Measurements from ENCODE around the gene WDR49. TPM values are rescaled to one million over a fixed set of nuclear protein-coding genes. Genes with fewer than 3 reads are reported as not detected.

WDR49 gene
- total and polyA plus RNA-seq, 11 donors = 0.03 to 8.7 (median 1.7) TPM

GRCh38 chr3:167673221-167673620, 19.5 kb upstream of the WDR49 start:
- DNase-seq = no peak
- no peak for ATAC-seq
- intact Hi-C loops (cut with DNase I) = loop anchor here in 1 of 10 donors (5.0 kb wide), 1 partner anchor 281 kb away; no protein-coding TSS in a partner anchor
- H3K27me3 ChIP-seq = no peaks in the 10 kb centered on the region
- H3K9me3 ChIP-seq = peaks cover 0 to 42% (median 17%) of the 10 kb centered on the region in 12 donors
- H3K4me1 ChIP-seq = no peaks in the 10 kb centered on the region
- TF ChIP-seq POLR2A (IDR thresholded peaks at IDR 0.05) = no peak
- TF ChIP-seq CTCF (IDR thresholded peaks at IDR 0.05) = no peak
- WGBS, 4 donors = 85 to 97% (median 89%) methylated on average over 1 of the region's 1 CpG
- no peak overlapping the region for H3K27ac ChIP-seq
- peaks cover 0 to 38% (median 20%) of the 10 kb centered on the region in 9 donors for H3K36me3 ChIP-seq
- no peak overlapping the region for H3K4me3 ChIP-seq

- TF ChIP-seq POLR2A (IDR thresholded peaks at IDR 0.05) (no peak), CTCF (IDR thresholded peaks at IDR 0.05) (no peak)
- H3K4me1 ChIP-seq = no peaks in the 10 kb centered on the region
- peaks cover 0 to 38% (median 20%) of the 10 kb centered on the region in 9 donors for H3K36me3 ChIP-seq
- H3K27me3 ChIP-seq = no peaks in the 10 kb centered on the region
- peak overlapping the region in 1 of 12 donors; percentile 55 for H3K27ac ChIP-seq
- H3K9me3 ChIP-seq = peaks cover 0 to 42% (median 17%) of the 10 kb centered on the region in 12 donors
- WGBS, 4 donors = 65 to 76% (median 72%) methylated on average over 4 of the region's 4 CpGs
- ATAC-seq (peak in 3 of 4 donors; percentile 33 to 39 (median 34)), DNase-seq (no peak)
- H3K4me3 ChIP-seq = no peak overlapping the region
- intact Hi-C loops (cut with DNase I) = loop anchor here in 1 of 10 donors (5.0 kb wide), 1 partner anchor 280 kb away; no protein-coding TSS in a partner anchor
These were observed 18.2 kb upstream of the WDR49 start for GRCh38 chr3:167671878-167672427.

GRCh38 chr3:167669699-167670098, 16.0 kb upstream of the WDR49 start:
- TF ChIP-seq CTCF (IDR thresholded peaks at IDR 0.05) (no peak), POLR2A (IDR thresholded peaks at IDR 0.05) (no peak)
- H3K27me3 ChIP-seq = no peaks in the 10 kb centered on the region
- no peak overlapping the region for H3K4me3 ChIP-seq
- WGBS, 4 donors = 48 to 63% (median 60%) methylated on average over 1 of the region's 1 CpG
- ATAC-seq = peak in 1 of 4 donors; percentile 26
- peaks cover 0 to 23% (median 0%) of the 10 kb centered on the region in 12 donors for H3K9me3 ChIP-seq
- peaks cover 0 to 15% (median 4%) of the 10 kb centered on the region in 9 donors for H3K36me3 ChIP-seq
- no peak overlapping the region for H3K27ac ChIP-seq
- H3K4me1 ChIP-seq = no peaks in the 10 kb centered on the region
- DNase-seq = no peak
- intact Hi-C loops (cut with DNase I) = loop anchor here in 1 of 10 donors (5.0 kb wide), 1 partner anchor 277 kb away; no protein-coding TSS in a partner anchor

GRCh38 chr3:167668651-167669050, 14.9 kb upstream of the WDR49 start:
- intact Hi-C loops (cut with DNase I) = no loop called here
- WGBS, 4 donors = 76 to 93% (median 88%) methylated on average over 1 of the region's 1 CpG
- DNase-seq = no peak
- no peak overlapping the region for H3K27ac ChIP-seq
- H3K4me1 ChIP-seq = no peaks in the 10 kb centered on the region
- peaks cover 0 to 6% (median 0%) of the 10 kb centered on the region in 9 donors for H3K36me3 ChIP-seq
- H3K27me3 ChIP-seq = no peaks in the 10 kb centered on the region
- peaks cover 0 to 22% (median 0%) of the 10 kb centered on the region in 12 donors for H3K9me3 ChIP-seq
- no peak for ATAC-seq
- H3K4me3 ChIP-seq = no peak overlapping the region
- no peak for TF ChIP-seq CTCF (IDR thresholded peaks at IDR 0.05)

Data from heart left ventricle (tissue), 16 donors.